Vagina (tissue), 2 donors: ENCODE results near the gene PHKA2. TPM values are rescaled to one million over a fixed set of nuclear protein-coding genes. Genes with fewer than 3 reads are reported as not detected.
"Not testable (repeated sequence)": the region's sequence is repeated elsewhere in the genome, so short reads cannot be mapped to it uniquely, and the experiment has no call there.

ENCODE experiments used
- DNase-seq, 2 donors: peaks; one replicate each; pipeline ENCODE4 v3.0.0-alpha.2; 2017; ENCODE audit errors: extremely low spot score in 2 of 2
- H3K27ac ChIP-seq: fragments of 200-600 bp; sonication (generic); one replicate; pipeline ENCODE4 v1.5.1; 2019
- H3K27me3 ChIP-seq: fragments of 200-600 bp; sonication (generic); one replicate; pipeline ENCODE4 v1.5.1; 2019
- H3K36me3 ChIP-seq, 2 donors: fragments of 200-600 bp; sonication (generic); one replicate each; pipeline ENCODE4 v1.5.1; 2017 to 2019
- H3K4me1 ChIP-seq: fragments of 200-600 bp; sonication (generic); one replicate; pipeline ENCODE4 v1.5.1; 2019
- H3K4me3 ChIP-seq, 2 donors: fragments of 200-600 bp; sonication (generic); 1 replicate in 1 of 2; 2 replicates in 1 of 2; pipeline ENCODE4 v1.5.1; 2016 to 2019
- H3K9me3 ChIP-seq: fragments of 200-600 bp; sonication (generic); one replicate; pipeline ENCODE4 v1.5.1; 2019
- POLR2A ChIP-seq, 2 donors: fragments of 450-650 bp; IDR thresholded peaks; one replicate each; pipeline ENCODE4 v1.6.1; 2017; ENCODE audit warnings: antibody characterized with exemption in 2 of 2, mild to moderate bottlenecking in 2 of 2, moderate library complexity in 2 of 2
- POLR2AphosphoS5 ChIP-seq, 2 donors: sonication (generic); formaldehyde crosslinking; IDR thresholded peaks; one replicate each; pipeline ENCODE4 v1.9.0; 2017; ENCODE audit warnings: antibody characterized with exemption in 2 of 2, mild to moderate bottlenecking in 2 of 2, low read depth in 1 of 2; ENCODE audit not compliant: insufficient read depth in 1 of 2
- intact Hi-C: fragments of 100-400 bp; cut with DNase I; formaldehyde crosslinking; loops from one replicate; pipeline ENCODE4 v1.15.1; 2023
- small RNA-seq: library from RNA; depleted of rRNA; stranded (forward); fragments of <200 nt; gene quantifications from one replicate; pipeline ENCODE3, GENCODE V24; 2016
- total RNA-seq: library from RNA; depleted of rRNA; stranded (reverse); fragments of >200 nt; gene quantifications from one replicate; pipeline ENCODE4 v1.2.3, GENCODE V29; 2016

PHKA2 gene
- total RNA-seq, 1 donor from 2014 or later, result 29.5 TPM

DNA sequence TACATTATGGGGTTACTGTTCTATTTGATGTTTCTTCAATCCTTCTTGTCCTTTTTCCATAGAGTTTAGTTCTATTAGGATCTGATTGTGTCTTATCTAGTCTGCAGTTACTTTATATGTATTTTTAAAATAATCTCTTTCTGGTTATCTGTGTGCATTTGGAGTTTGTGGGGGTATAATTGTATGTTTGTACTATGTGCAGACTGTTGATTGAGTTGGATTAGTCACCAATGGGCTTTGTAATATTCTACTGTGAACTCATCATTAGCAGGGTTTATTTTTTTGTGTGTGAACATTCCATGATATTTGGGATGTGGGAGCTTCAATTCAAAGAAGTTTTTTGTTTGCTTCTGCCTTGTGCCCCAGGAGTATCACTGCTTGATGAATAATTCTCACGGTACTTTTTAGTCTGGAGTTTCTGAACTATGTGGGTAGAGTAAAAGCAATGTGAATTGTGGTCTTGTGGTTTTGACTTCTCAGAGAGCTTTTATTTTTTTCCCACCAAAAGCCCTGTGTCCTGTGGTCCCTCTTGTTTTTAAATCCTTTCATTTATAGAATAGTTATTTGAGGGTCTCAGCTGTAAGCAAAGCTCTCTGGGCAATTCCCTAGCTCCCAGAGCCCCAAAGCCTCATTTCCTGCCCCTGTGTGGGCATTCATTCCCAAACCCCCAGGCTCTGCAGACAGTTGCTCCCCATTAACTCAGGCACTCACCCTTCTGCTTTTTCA is 127.8 kb downstream of the PHKA2 start:
- H3K9me3 ChIP-seq, result no peaks in the 10 kb centered on the region
- no peaks in the 10 kb centered on the region for H3K4me1 ChIP-seq
- no peak overlapping the region for H3K27ac ChIP-seq
- no peaks in the 10 kb centered on the region for H3K36me3 ChIP-seq
- DNase-seq, result no peak
- no peak overlapping the region for H3K4me3 ChIP-seq
- intact Hi-C loops, result no loop called here
- no peaks in the 10 kb centered on the region for H3K27me3 ChIP-seq
- TF ChIP-seq POLR2A (IDR thresholded peaks at IDR 0.05), result no peak
- TF ChIP-seq POLR2AphosphoS5 (IDR thresholded peaks at IDR 0.05; ENCODE audit: insufficient read depth in 1 of 2, low read depth in 1 of 2), result no peak

DNA sequence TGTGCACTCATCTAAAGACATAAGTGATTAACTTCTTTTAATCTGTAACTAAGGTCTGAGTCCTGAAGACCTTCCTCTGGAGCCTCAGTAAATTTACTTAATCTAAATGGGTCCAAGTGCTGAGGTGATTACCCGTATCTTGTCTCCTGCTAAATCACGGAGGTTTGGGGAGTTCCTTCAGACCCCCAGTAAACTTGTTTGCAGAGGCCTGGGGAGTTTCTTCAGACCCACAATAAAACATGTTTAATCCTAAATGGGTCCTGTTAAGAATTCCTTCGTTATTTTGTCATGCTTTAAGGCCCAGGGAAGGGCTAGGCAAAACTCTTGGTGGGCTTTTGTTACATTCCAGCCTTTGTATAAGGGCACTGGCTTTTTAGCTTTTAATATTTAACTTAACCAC is 136.0 kb downstream of the PHKA2 start:
- H3K9me3 ChIP-seq, H3K27ac ChIP-seq, H3K36me3 ChIP-seq, DNase-seq, intact Hi-C loops, H3K4me3 ChIP-seq, H3K27me3 ChIP-seq, H3K4me1 ChIP-seq: not testable (repeated sequence)

Small RNAs within 50 kb of the gene (small RNA-seq; reads per million reads assigned to genes)
- gene RN7SL48P, result not detected

Other genes with a start within 250 kb of the PHKA2 start
- gene ADGRG2, start 138.4 kb upstream of the PHKA2 start, total RNA-seq, result 2.0 TPM